GM23338 (cell line): ENCODE measurements around the gene CD109. TPM values are rescaled to one million over a fixed set of nuclear protein-coding genes. Genes with fewer than 3 reads are reported as not detected.

Experiments
- ATAC-seq: fragments of 200-7000 bp; cut with Tn5 transposase; 3 replicates; pipeline ENCODE4 v1.9.1; 2020
- DNase-seq: peaks from one replicate; pipeline ENCODE4 v3.0.0-alpha.2; 2015; ENCODE audit warnings: low spot score
- H2AFZ ChIP-seq: fragments of 200-600 bp; sonication (generic); 2 replicates; pipeline ENCODE4 v1.8.0; 2016; ENCODE audit warnings: antibody characterized with exemption, mild to moderate bottlenecking, moderate library complexity
- H3F3A ChIP-seq: fragments of 200-600 bp; sonication (generic); replicated peaks from 2 replicates; pipeline ENCODE4 v1.8.0; 2017; ENCODE audit warnings: antibody characterized with exemption, mixed run types, low read depth
- H3K27ac ChIP-seq: fragments of 200-600 bp; sonication (generic); 2 replicates; pipeline ENCODE4 v1.6.1; 2016; ENCODE audit warnings: low read depth
- H3K27me3 ChIP-seq: fragments of 200-600 bp; sonication (generic); 2 replicates; pipeline ENCODE4 v1.8.0; 2016; ENCODE audit warnings: mild to moderate bottlenecking, mixed run types, moderate library complexity; ENCODE audit not compliant: insufficient read depth
- H3K36me3 ChIP-seq: fragments of 200-600 bp; sonication (generic); 2 replicates; pipeline ENCODE4 v1.8.0; 2016; ENCODE audit warnings: mild to moderate bottlenecking; ENCODE audit not compliant: insufficient read depth
- H3K4me1 ChIP-seq: fragments of 200-600 bp; sonication (generic); 2 replicates; pipeline ENCODE4 v1.8.0; 2016; ENCODE audit warnings: mild to moderate bottlenecking, moderate library complexity; ENCODE audit not compliant: insufficient read depth
- H3K4me2 ChIP-seq: fragments of 200-600 bp; sonication (generic); 2 replicates; pipeline ENCODE4 v1.7.1; 2017; ENCODE audit warnings: mixed run types
- H3K4me3 ChIP-seq: fragments of 200-600 bp; sonication (generic); 2 replicates; pipeline ENCODE4 v1.6.1; 2016; ENCODE audit warnings: mixed run types
- H3K79me2 ChIP-seq: fragments of 200-600 bp; sonication (generic); replicated peaks from 2 replicates; pipeline ENCODE4 v1.8.0; 2017; ENCODE audit warnings: mild to moderate bottlenecking; ENCODE audit not compliant: insufficient read depth
- H3K9me2 ChIP-seq: fragments of 200-600 bp; sonication (generic); 2 replicates; pipeline ENCODE4 v1.8.0; 2017; ENCODE audit not compliant: insufficient read depth
- H4K20me1 ChIP-seq: fragments of 200-600 bp; sonication (generic); replicated peaks from 2 replicates; pipeline ENCODE4 v1.8.0; 2017; ENCODE audit warnings: mild to moderate bottlenecking; ENCODE audit not compliant: insufficient read depth
- H3K27ac Mint-ChIP-seq: 2 replicates; pipeline ENCODE4 v1.8.0; 2020; ENCODE audit warnings: inconsistent platforms, mild to moderate bottlenecking, moderate library complexity, mixed read lengths
- H3K27me3 Mint-ChIP-seq: 3 replicates; pipeline ENCODE4 v1.8.0; 2022; ENCODE audit warnings: low read depth, mild to moderate bottlenecking, moderate library complexity, mixed read lengths, inconsistent platforms; ENCODE audit not compliant: insufficient read depth, poor library complexity
- H3K36me3 Mint-ChIP-seq: 3 replicates; pipeline ENCODE4 v1.8.0; 2021; ENCODE audit warnings: low read depth, mild to moderate bottlenecking, inconsistent platforms, moderate library complexity, mixed read lengths
- H3K4me1 Mint-ChIP-seq: 3 replicates; pipeline ENCODE4 v1.8.0; 2020; ENCODE audit warnings: mild to moderate bottlenecking, inconsistent platforms, mixed read lengths
- H3K4me3 Mint-ChIP-seq: 3 replicates; pipeline ENCODE4 v1.8.0; 2021; ENCODE audit warnings: moderate library complexity, mild to moderate bottlenecking, inconsistent platforms, mixed read lengths
- H3K9me3 Mint-ChIP-seq: 3 replicates; pipeline ENCODE4 v1.8.0; 2020; ENCODE audit warnings: moderate library complexity, mild to moderate bottlenecking, inconsistent platforms, mixed read lengths
- CREB1 ChIP-seq: fragments of 250-450 bp; sonication (Bioruptor Pico); IDR thresholded peaks from 2 replicates; pipeline ENCODE4 v1.5.0; 2020; ENCODE audit warnings: low read depth, mild to moderate bottlenecking, moderate library complexity
- EZH2 ChIP-seq: fragments of 200-600 bp; sonication (generic); IDR thresholded peaks from one replicate; pipeline ENCODE4 v1.8.0; 2017; ENCODE audit warnings: antibody characterized with exemption, mild to moderate bottlenecking, low read depth; ENCODE audit not compliant: unreplicated experiment
- EZH2phosphoT487 ChIP-seq: fragments of 200-600 bp; sonication (generic); IDR thresholded peaks from one replicate; pipeline ENCODE4 v1.8.1; 2018; ENCODE audit warnings: antibody characterized with exemption; ENCODE audit not compliant: unreplicated experiment
- JUNB ChIP-seq: IDR thresholded peaks from one replicate; pipeline ENCODE4 v1.6.1; 2016; ENCODE audit warnings: antibody characterized with exemption; ENCODE audit not compliant: unreplicated experiment
- NANOG ChIP-seq: IDR thresholded peaks from 2 replicates; pipeline ENCODE4 v1.6.1; 2016; ENCODE audit warnings: antibody characterized with exemption, borderline replicate concordance
- POLR2AphosphoS5 ChIP-seq: IDR thresholded peaks from 2 replicates; pipeline ENCODE4 v1.6.1; 2016; ENCODE audit warnings: antibody characterized with exemption, low read depth
- STAT1 ChIP-seq: IDR thresholded peaks from one replicate; pipeline ENCODE4 v1.6.1; 2016; ENCODE audit warnings: antibody characterized with exemption; ENCODE audit not compliant: unreplicated experiment
- ZNF114 ChIP-seq: fragments of 250-450 bp; sonication (Bioruptor Pico); IDR thresholded peaks from 2 replicates; pipeline ENCODE4 v1.5.0; 2020; ENCODE audit warnings: mild to moderate bottlenecking, moderate library complexity
- ZNF331 ChIP-seq: fragments of 250-450 bp; sonication (Bioruptor Pico); IDR thresholded peaks from 2 replicates; pipeline ENCODE4 v1.5.0; 2020; ENCODE audit warnings: low read depth, mild to moderate bottlenecking, moderate library complexity
- polyA plus RNA-seq: library from polyadenylated mRNA; unstranded; fragments of >200 nt; fragmentation: Nextera tagmentation; extraction: Ambion mirVana; gene quantifications from 2 replicates; pipeline ENCODE4 v1.2.1, GENCODE V29; 2016
- total RNA-seq: library from RNA; depleted of rRNA; stranded (reverse); fragments of >200 nt; shearing (Covaris generic); gene quantifications from 2 replicates; pipeline ENCODE4 v1.2.3, GENCODE V29; 2014
- TF ChIP-seq, protein P1 (sequence below): fragments of 250-450 bp; sonication (Bioruptor Pico); IDR thresholded peaks from 2 replicates; pipeline ENCODE4 v1.5.0; 2020; ENCODE audit warnings: mild to moderate bottlenecking, moderate library complexity
- TF ChIP-seq, protein P2 (sequence below): IDR thresholded peaks from 2 replicates; pipeline ENCODE4 v1.6.1; 2016; ENCODE audit warnings: antibody characterized with exemption
- TF ChIP-seq, protein P3 (sequence below), 2 experiments: fragments of 200-600 bp in 1 of 2; sonication (generic) in 1 of 2; conservative IDR thresholded peaks; 2 replicates each; pipeline versions ENCODE4 v1.5.1 to v1.6.1; 2016 to 2017; ENCODE audit warnings: antibody characterized with exemption in 2 of 2, low read depth in 2 of 2, mild to moderate bottlenecking in 2 of 2, moderate library complexity in 1 of 2

CD109 gene
- total and polyA plus RNA-seq, 2 experiments from 2014 or later: 1.1 to 5.3 TPM

DNA sequence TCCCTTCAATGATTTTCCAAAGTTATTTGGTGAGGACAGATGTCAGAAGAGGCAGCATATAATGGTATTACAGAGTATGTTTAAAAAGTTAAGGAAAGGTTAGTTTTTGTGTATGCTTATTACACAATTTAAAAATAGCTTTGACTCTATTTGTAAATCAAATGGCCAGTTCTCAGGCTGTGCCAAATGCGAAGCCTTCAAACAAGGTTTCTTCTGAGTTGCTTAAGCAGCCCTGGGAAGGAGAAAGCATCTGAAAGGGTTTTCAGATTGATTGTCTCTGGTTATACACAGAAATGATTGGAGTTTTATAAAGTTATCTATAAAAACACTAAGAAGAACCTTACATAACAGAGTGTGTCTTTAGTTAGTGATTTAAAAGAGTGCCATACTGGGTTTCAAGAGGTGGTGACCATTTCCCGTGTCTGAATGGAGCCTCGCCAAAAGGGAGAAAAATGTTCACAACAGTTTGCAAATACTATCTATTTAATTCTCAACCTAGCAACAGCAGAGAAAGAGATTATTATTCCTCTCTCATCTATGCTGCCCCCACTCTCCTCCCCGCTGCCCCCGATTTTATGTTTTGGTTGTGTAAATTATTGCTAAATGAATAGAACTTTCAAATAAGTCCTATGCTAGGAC is 16.7 kb downstream of the CD109 start (continued):
- TF ChIP-seq CREB1 (CRISPR knock-in tag) (no peak), NANOG (no peak), ZNF331 (CRISPR knock-in tag) (no peak), POLR2AphosphoS5 (no peak), EZH2 (no peak)

DNA sequence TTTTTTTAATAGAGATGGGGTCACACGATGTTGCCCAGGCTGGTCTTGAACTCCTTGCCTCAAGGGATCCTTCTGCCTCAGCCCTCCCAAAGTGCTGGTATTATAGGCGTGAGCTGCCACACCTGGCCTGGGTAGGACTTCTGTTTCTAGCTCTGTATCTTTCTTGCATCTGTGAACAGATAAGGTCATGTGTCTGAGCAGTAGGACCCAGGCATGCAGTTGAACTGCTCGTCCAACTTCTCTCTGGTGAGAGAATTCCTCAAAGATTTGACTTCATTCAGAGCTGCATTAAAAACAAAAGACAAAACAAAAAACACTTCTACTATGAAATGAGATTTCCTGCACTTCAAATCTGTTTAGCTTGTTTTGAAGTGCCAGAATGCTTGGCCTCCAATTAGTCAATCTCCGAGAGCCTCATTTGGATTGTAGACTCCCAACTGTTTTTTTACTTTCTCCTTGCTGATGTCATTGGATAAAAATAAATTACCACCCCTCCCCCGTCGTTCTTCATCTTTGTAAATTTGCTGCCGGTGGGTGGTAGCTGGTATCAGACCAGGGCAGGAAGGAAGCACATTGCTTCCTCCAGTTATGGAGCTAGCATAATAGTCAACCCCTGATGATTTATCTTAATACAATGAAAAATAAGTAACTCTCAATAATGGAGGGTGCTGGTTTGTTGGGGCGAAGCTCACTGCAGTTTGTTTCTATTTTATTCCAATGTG is 17.6 kb downstream of the CD109 start:
- no peak overlapping the region for H3K4me3 ChIP-seq
- no peaks in the 10 kb centered on the region for H3K9me3 Mint-ChIP-seq
- H3K36me3 ChIP-seq: no peaks in the 10 kb centered on the region
- no peaks in the 10 kb centered on the region for H3K79me2 ChIP-seq
- no peaks in the 10 kb centered on the region for H3K27me3 ChIP-seq
- no peak overlapping the region for H3K4me3 Mint-ChIP-seq
- peaks cover 16% of the 10 kb centered on the region; the same call in 2 of the 3 replicates for H3K4me1 Mint-ChIP-seq
- peak; percentile 22 for DNase-seq
- H3K4me2 ChIP-seq: peak overlapping the region; percentile 40
- no peak for ATAC-seq
- H3F3A ChIP-seq: no peaks in the 10 kb centered on the region
- H3K27me3 Mint-ChIP-seq: no peaks in the 10 kb centered on the region
- H3K27ac Mint-ChIP-seq: 0 out of 2 replicates have a peak overlapping the region, but pooled peaks have one; percentile 19
- no peaks in the 10 kb centered on the region for H4K20me1 ChIP-seq
- H3K9me2 ChIP-seq: no peaks in the 10 kb centered on the region
- H3K36me3 Mint-ChIP-seq: no peaks in the 10 kb centered on the region
- H2AFZ ChIP-seq: peak overlapping the region; percentile 48; the same call in 1 of the 2 replicates
- peak overlapping the region; percentile 42; the same call in 1 of the 2 replicates for H3K27ac ChIP-seq
- peaks cover 21% of the 10 kb centered on the region for H3K4me1 ChIP-seq
- no peak for TF ChIP-seq ZNF114
- TF ChIP-seq POLR2AphosphoS5: no peak
- no peak for TF ChIP-seq CREB1 (CRISPR knock-in tag)
- TF ChIP-seq STAT1: no peak
- no peak for TF ChIP-seq NANOG
- TF ChIP-seq, protein P1, sequence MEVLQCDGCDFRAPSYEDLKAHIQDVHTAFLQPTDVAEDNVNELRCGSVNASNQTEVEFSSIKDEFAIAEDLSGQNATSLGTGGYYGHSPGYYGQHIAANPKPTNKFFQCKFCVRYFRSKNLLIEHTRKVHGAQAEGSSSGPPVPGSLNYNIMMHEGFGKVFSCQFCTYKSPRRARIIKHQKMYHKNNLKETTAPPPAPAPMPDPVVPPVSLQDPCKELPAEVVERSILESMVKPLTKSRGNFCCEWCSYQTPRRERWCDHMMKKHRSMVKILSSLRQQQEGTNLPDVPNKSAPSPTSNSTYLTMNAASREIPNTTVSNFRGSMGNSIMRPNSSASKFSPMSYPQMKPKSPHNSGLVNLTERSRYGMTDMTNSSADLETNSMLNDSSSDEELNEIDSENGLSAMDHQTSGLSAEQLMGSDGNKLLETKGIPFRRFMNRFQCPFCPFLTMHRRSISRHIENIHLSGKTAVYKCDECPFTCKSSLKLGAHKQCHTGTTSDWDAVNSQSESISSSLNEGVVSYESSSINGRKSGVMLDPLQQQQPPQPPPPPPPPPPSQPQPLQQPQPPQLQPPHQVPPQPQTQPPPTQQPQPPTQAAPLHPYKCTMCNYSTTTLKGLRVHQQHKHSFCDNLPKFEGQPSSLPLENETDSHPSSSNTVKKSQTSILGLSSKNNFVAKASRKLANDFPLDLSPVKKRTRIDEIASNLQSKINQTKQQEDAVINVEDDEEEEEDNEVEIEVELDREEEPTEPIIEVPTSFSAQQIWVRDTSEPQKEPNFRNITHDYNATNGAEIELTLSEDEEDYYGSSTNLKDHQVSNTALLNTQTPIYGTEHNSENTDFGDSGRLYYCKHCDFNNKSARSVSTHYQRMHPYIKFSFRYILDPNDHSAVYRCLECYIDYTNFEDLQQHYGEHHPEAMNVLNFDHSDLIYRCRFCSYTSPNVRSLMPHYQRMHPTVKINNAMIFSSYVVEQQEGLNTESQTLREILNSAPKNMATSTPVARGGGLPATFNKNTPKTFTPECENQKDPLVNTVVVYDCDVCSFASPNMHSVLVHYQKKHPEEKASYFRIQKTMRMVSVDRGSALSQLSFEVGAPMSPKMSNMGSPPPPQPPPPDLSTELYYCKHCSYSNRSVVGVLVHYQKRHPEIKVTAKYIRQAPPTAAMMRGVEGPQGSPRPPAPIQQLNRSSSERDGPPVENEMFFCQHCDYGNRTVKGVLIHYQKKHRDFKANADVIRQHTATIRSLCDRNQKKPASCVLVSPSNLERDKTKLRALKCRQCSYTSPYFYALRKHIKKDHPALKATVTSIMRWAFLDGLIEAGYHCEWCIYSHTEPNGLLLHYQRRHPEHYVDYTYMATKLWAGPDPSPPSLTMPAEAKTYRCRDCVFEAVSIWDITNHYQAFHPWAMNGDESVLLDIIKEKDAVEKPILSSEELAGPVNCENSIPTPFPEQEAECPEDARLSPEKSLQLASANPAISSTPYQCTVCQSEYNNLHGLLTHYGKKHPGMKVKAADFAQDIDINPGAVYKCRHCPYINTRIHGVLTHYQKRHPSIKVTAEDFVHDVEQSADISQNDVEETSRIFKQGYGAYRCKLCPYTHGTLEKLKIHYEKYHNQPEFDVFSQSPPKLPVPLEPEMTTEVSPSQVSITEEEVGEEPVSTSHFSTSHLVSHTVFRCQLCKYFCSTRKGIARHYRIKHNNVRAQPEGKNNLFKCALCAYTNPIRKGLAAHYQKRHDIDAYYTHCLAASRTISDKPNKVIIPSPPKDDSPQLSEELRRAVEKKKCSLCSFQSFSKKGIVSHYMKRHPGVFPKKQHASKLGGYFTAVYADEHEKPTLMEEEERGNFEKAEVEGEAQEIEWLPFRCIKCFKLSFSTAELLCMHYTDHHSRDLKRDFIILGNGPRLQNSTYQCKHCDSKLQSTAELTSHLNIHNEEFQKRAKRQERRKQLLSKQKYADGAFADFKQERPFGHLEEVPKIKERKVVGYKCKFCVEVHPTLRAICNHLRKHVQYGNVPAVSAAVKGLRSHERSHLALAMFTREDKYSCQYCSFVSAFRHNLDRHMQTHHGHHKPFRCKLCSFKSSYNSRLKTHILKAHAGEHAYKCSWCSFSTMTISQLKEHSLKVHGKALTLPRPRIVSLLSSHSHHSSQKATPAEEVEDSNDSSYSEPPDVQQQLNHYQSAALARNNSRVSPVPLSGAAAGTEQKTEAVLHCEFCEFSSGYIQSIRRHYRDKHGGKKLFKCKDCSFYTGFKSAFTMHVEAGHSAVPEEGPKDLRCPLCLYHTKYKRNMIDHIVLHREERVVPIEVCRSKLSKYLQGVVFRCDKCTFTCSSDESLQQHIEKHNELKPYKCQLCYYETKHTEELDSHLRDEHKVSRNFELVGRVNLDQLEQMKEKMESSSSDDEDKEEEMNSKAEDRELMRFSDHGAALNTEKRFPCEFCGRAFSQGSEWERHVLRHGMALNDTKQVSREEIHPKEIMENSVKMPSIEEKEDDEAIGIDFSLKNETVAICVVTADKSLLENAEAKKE (CRISPR knock-in tag): no peak
- no peak for TF ChIP-seq EZH2
- TF ChIP-seq, protein P2, sequence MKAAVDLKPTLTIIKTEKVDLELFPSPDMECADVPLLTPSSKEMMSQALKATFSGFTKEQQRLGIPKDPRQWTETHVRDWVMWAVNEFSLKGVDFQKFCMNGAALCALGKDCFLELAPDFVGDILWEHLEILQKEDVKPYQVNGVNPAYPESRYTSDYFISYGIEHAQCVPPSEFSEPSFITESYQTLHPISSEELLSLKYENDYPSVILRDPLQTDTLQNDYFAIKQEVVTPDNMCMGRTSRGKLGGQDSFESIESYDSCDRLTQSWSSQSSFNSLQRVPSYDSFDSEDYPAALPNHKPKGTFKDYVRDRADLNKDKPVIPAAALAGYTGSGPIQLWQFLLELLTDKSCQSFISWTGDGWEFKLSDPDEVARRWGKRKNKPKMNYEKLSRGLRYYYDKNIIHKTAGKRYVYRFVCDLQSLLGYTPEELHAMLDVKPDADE: no peak
- TF ChIP-seq EZH2phosphoT487: no peak
- no peak for TF ChIP-seq JUNB
- TF ChIP-seq, protein P3, sequence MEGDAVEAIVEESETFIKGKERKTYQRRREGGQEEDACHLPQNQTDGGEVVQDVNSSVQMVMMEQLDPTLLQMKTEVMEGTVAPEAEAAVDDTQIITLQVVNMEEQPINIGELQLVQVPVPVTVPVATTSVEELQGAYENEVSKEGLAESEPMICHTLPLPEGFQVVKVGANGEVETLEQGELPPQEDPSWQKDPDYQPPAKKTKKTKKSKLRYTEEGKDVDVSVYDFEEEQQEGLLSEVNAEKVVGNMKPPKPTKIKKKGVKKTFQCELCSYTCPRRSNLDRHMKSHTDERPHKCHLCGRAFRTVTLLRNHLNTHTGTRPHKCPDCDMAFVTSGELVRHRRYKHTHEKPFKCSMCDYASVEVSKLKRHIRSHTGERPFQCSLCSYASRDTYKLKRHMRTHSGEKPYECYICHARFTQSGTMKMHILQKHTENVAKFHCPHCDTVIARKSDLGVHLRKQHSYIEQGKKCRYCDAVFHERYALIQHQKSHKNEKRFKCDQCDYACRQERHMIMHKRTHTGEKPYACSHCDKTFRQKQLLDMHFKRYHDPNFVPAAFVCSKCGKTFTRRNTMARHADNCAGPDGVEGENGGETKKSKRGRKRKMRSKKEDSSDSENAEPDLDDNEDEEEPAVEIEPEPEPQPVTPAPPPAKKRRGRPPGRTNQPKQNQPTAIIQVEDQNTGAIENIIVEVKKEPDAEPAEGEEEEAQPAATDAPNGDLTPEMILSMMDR (conservative IDR thresholded peaks at IDR 0.05; ENCODE audit: low read depth in 2 of 2): no peak
